ENCODE data around the gene SLC44A1.
A peak's percentile ranks its signal among the peaks of the same experiment; 100 is the strongest.

SLC44A1 gene

DNA sequence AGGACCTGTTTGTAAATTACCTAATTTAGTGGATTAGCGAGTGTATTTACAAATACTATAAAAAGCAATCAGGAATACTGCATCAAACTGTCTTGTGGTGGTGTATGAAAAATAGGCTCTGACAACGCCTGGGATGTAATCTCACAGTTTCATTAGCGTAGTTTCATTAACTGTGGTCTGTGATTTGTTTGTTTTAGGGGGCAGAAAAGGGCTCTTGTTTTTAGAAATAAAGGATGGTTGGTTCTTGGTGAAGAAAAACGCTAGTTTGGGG is 1.4 kb downstream of the SLC44A1 start:
- peak overlapping the region; percentile 75 to 90 for H3K4me3 ChIP-seq

GRCh38 chr9:105246656-105247173 is 2.3 kb downstream of the SLC44A1 start:
- intact Hi-C loops (cut with DNase I; ENCODE audit: low total_unique reads), result no loop called here
- Histone ChIP-seq H3K4me3 (peak overlapping the region; percentile 24 to 75), H3K9me3 (peaks cover 0 to 6% (median 0%) of the 10 kb centered on the region in 3 donors), H3K27me3 (no peaks in the 10 kb centered on the region), H3K27ac (peak overlapping the region in 1 of 2 donors; percentile 87), H3K36me3 (no peaks in the 10 kb centered on the region), H3K4me1 (peaks cover 0 to 35% (median 18%) of the 10 kb centered on the region in 4 donors)
- no peak for DNase-seq
- no peak for TF ChIP-seq CTCF (IDR thresholded peaks at IDR 0.05)

More for the DNA sequence above, 1.4 kb downstream of the SLC44A1 start:
- H3K36me3 ChIP-seq, result no peaks in the 10 kb centered on the region
- no peak for DNase-seq
- H3K9me3 ChIP-seq, result peaks cover 0 to 6% (median 0%) of the 10 kb centered on the region in 3 donors
- TF ChIP-seq CTCF (IDR thresholded peaks at IDR 0.05), result no peak
- peaks cover 0 to 44% (median 26%) of the 10 kb centered on the region in 4 donors for H3K4me1 ChIP-seq
- H3K27ac ChIP-seq, result peak overlapping the region; percentile 76 to 87
- intact Hi-C loops (cut with DNase I; ENCODE audit: low total_unique reads), result loop anchor here (2.0 kb wide), 1 partner anchor 317 kb away; the partner anchor contains the start of gene ABCA1
- H3K27me3 ChIP-seq, result no peaks in the 10 kb centered on the region

DNA sequence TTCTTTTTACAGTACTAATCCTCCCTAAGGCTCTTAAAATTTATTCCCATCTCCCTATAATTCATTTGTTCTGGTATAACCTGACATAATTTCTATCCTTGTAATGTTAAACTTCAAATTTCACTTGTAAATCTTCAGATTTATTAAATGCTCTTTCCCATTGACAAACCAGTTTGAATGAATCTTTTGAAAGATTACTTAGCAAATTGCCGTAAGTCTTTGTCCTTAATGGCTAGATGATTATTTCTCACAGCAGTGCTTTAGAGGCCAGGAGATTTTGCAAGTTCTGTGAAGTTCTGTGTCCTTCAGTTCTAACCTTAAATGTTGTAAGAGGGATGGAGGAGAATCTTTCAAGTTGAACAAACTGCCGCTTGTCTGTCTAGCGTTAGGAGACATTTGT is 4.2 kb downstream of the SLC44A1 start:
- TF ChIP-seq CTCF (IDR thresholded peaks at IDR 0.05), result no peak
- H3K36me3 ChIP-seq, result no peaks in the 10 kb centered on the region
- DNase-seq, result no peak
- H3K4me1 ChIP-seq, result peaks cover 0 to 23% (median 9%) of the 10 kb centered on the region in 4 donors
- no peak overlapping the region for H3K27ac ChIP-seq
- H3K27me3 ChIP-seq, result no peaks in the 10 kb centered on the region
- H3K4me3 ChIP-seq, result no peak overlapping the region
- H3K9me3 ChIP-seq, result no peaks in the 10 kb centered on the region
- intact Hi-C loops (cut with DNase I; ENCODE audit: low total_unique reads), result no loop called here

GRCh38 chr9:105251133-105251532 is 6.7 kb downstream of the SLC44A1 start:
- no peaks in the 10 kb centered on the region for H3K36me3 ChIP-seq
- intact Hi-C loops (cut with DNase I; ENCODE audit: low total_unique reads), result no loop called here
- H3K4me1 ChIP-seq, result peaks cover 0 to 22% (median 9%) of the 10 kb centered on the region in 4 donors
- H3K4me3 ChIP-seq, result no peak overlapping the region
- H3K27me3 ChIP-seq, result no peaks in the 10 kb centered on the region
- DNase-seq, result no peak
- no peak for TF ChIP-seq CTCF (IDR thresholded peaks at IDR 0.05)
- H3K9me3 ChIP-seq, result no peaks in the 10 kb centered on the region
- no peak overlapping the region for H3K27ac ChIP-seq

- Histone ChIP-seq H3K36me3 (no peaks in the 10 kb centered on the region), H3K27me3 (no peaks in the 10 kb centered on the region), H3K4me3 (no peak overlapping the region), H3K27ac (no peak overlapping the region), H3K9me3 (no peaks in the 10 kb centered on the region), H3K4me1 (peaks cover 0 to 17% (median 7%) of the 10 kb centered on the region in 4 donors)
- TF ChIP-seq CTCF (IDR thresholded peaks at IDR 0.05), result no peak
- intact Hi-C loops (cut with DNase I; ENCODE audit: low total_unique reads), result no loop called here
- DNase-seq, result no peak
Observed at GRCh38 chr9:105251733-105252404, 7.4 kb downstream of the SLC44A1 start.
